Endothelial cell of umbilical vein (primary cell): ENCODE measurements around the gene UTRN. TPM values are rescaled to one million over a fixed set of nuclear protein-coding genes. Genes with fewer than 3 reads are reported as not detected.

ENCODE experiments used
- BruUV-seq: library from RNA; stranded (reverse); fragments of 400-500 nt; replicated peaks from 2 replicates; lab custom pipeline; 2021; lab: Mats Ljungman, UMichigan
- CTCF ChIA-PET: fragments of 300-600, 350-600 bp; sonication (Branson Sonifier 250); formaldehyde crosslinking; loops from one replicate; lab custom pipeline; 2021; ENCODE audit warnings: antibody characterized with exemption, inconsistent platforms; lab: Charles Lee
- POLR2A ChIA-PET: fragments of 300-600, 350-600 bp; sonication (Branson Sonifier 250); formaldehyde crosslinking; loops from one replicate; lab custom pipeline; 2021; ENCODE audit warnings: antibody characterized with exemption, inconsistent platforms; lab: Charles Lee
- DNase-seq: peaks from one replicate; pipeline ENCODE4 v3.0.0-alpha.2; 2011; ENCODE audit warnings: low read depth, low spot score
- FAIRE-seq: peaks from 2 replicates; lab custom pipeline; 2011; peaks lifted over from hg19 to GRCh38; lab: Jason Lieb, UNC
- H2AFZ ChIP-seq: 2 replicates; pipeline ENCODE4 v1.6.0; 2012; ENCODE audit warnings: low read depth, low read length, control low read depth, inconsistent platforms
- H3K27ac ChIP-seq: 2 replicates; pipeline ENCODE4 v1.5.1; 2011; ENCODE audit warnings: low read depth, mild to moderate bottlenecking, control low read depth, low read length, moderate library complexity; ENCODE audit not compliant: insufficient read depth
- H3K27me3 ChIP-seq, 2 experiments: 2 replicates each; pipeline versions ENCODE4 v1.6.0 to v1.6.1; 2011; ENCODE audit warnings: low read length in 2 of 2, mixed read lengths in 1 of 2; ENCODE audit not compliant: control insufficient read depth in 2 of 2, insufficient read depth in 2 of 2
- H3K36me3 ChIP-seq, 2 experiments: 2 replicates in 1 of 2; 3 replicates in 1 of 2; pipeline ENCODE4 v1.5.1; 2011; ENCODE audit warnings: low read length in 2 of 2, mild to moderate bottlenecking in 1 of 2, moderate library complexity in 1 of 2; ENCODE audit not compliant: control insufficient read depth in 2 of 2, insufficient read depth in 2 of 2; ENCODE audit errors: extremely low read depth in 1 of 2
- H3K4me1 ChIP-seq: 3 replicates; pipeline ENCODE4 v1.5.1; 2011; ENCODE audit warnings: mild to moderate bottlenecking, low read length; ENCODE audit not compliant: control insufficient read depth, insufficient read depth; ENCODE audit errors: extremely low read depth
- H3K4me2 ChIP-seq: 2 replicates; pipeline ENCODE4 v1.6.1; 2011; ENCODE audit warnings: low read length, control low read depth, mixed read lengths; ENCODE audit not compliant: insufficient read depth
- H3K4me3 ChIP-seq, 3 experiments: fragments of 200-600 bp in 1 of 3; sonication (generic), shearing (Covaris generic) in 1 of 3; replicated peaks in 1 of 3; 2 replicates each; pipeline ENCODE4 v1.5.1; 2011 to 2016; ENCODE audit warnings: control low read depth in 3 of 3, low read length in 3 of 3, mild to moderate bottlenecking in 2 of 3, inconsistent platforms in 1 of 3, low read depth in 1 of 3, moderate library complexity in 1 of 3; ENCODE audit not compliant: insufficient read depth in 1 of 3
- H3K79me2 ChIP-seq: 2 replicates; pipeline ENCODE4 v1.6.0; 2012; ENCODE audit warnings: low read length, inconsistent platforms; ENCODE audit not compliant: control insufficient read depth, insufficient read depth
- H3K9ac ChIP-seq: replicated peaks from 2 replicates; pipeline ENCODE3; 2011; ENCODE audit warnings: low read length, control low read depth; ENCODE audit not compliant: insufficient read depth; ENCODE audit errors: extremely low read depth
- H3K9me1 ChIP-seq: replicated peaks from 3 replicates; pipeline ENCODE4 v1.6.0; 2011; ENCODE audit warnings: mild to moderate bottlenecking, low read length; ENCODE audit not compliant: control insufficient read depth, insufficient read depth; ENCODE audit errors: extremely low read depth
- H3K9me3 ChIP-seq: replicated peaks from 2 replicates; pipeline ENCODE4 v1.5.1; 2012; ENCODE audit warnings: low read length, inconsistent platforms; ENCODE audit not compliant: control insufficient read depth, insufficient read depth
- H4K20me1 ChIP-seq: replicated peaks from 2 replicates; pipeline ENCODE3; 2011; ENCODE audit warnings: mild to moderate bottlenecking, low read length; ENCODE audit not compliant: control insufficient read depth, insufficient read depth; ENCODE audit errors: extremely low read depth
- EZH2 ChIP-seq: IDR thresholded peaks from 2 replicates; pipeline ENCODE4 v1.6.1; 2012; ENCODE audit warnings: borderline replicate concordance, low read depth, mild to moderate bottlenecking, moderate library complexity, low read length, inconsistent platforms; ENCODE audit not compliant: severe bottlenecking
- FOS ChIP-seq: IDR thresholded peaks from 2 replicates; pipeline ENCODE4 v1.6.1; 2011; ENCODE audit warnings: mild to moderate bottlenecking, low read length, moderate library complexity, borderline replicate concordance; ENCODE audit not compliant: insufficient read depth
- GATA2 ChIP-seq: IDR thresholded peaks from 2 replicates; pipeline ENCODE4 v1.7.0; 2011; ENCODE audit warnings: low read depth, mild to moderate bottlenecking, moderate library complexity, mixed read lengths, low read length; ENCODE audit not compliant: insufficient read length, insufficient read depth
- JUN ChIP-seq: IDR thresholded peaks from 2 replicates; pipeline ENCODE4 v1.6.1; 2011; ENCODE audit warnings: borderline replicate concordance, low read depth; ENCODE audit not compliant: insufficient read length, insufficient read depth
- MYC ChIP-seq: IDR thresholded peaks from one replicate; pipeline ENCODE4 v1.6.1; 2011; ENCODE audit warnings: mild to moderate bottlenecking, low read depth, low read length
- POLR2A ChIP-seq: IDR thresholded peaks from 2 replicates; pipeline ENCODE4 v1.6.1; 2012; ENCODE audit warnings: low read depth, mild to moderate bottlenecking, control low read depth, low read length
- POLR2AphosphoS5 ChIP-seq: IDR thresholded peaks from 2 replicates; pipeline ENCODE4 v1.6.1; 2012; ENCODE audit warnings: low read depth, mild to moderate bottlenecking, control low read depth, low read length, moderate library complexity; ENCODE audit not compliant: insufficient read depth
- dilution Hi-C: fragments of 300-500 bp; cut with MboI; formaldehyde crosslinking; loops from one replicate; pipeline ENCODE4 v1.15.0; 2019; ENCODE audit warnings: low sequenced_read_pairs; ENCODE audit not compliant: extremely low pct_ligation_motif_present
- intact Hi-C: fragments of 100-400 bp; cut with micrococcal nuclease; formaldehyde crosslinking; loops from one replicate; pipeline ENCODE4 v1.10.0; 2022
- polyA plus RNA-seq, 4 experiments: library from polyadenylated mRNA; depleted of rRNA in 3 of 4; stranded (reverse) in 3 of 4; unstranded in 1 of 4; fragments of >200 nt; gene quantifications; 2 replicates each; pipeline versions ENCODE4 v1.2.1 to v1.2.3, GENCODE V29; 2011 to 2012; ENCODE audit warnings: missing spikeins in 1 of 4
- total RNA-seq: library from RNA; stranded (reverse); gene quantifications from 2 replicates; pipeline ENCODE4 v1.2.3, GENCODE V29; 2021
- TF ChIP-seq, protein P1 (sequence below): IDR thresholded peaks from 2 replicates; pipeline ENCODE4 v1.6.1; 2011; ENCODE audit not compliant: insufficient read depth, insufficient read length
- TF ChIP-seq, protein P2 (sequence below), 2 donors: IDR thresholded peaks; 1 replicate in 1 of 2; 2 replicates in 1 of 2; pipeline ENCODE4 v1.5.1; 2011; ENCODE audit warnings: low read length in 2 of 2, mild to moderate bottlenecking in 2 of 2, moderate library complexity in 2 of 2, control low read depth in 1 of 2, inconsistent platforms in 1 of 2, low read depth in 1 of 2; ENCODE audit not compliant: insufficient read depth in 1 of 2; ENCODE audit errors: extremely low read depth in 1 of 2

The UTRN gene
- total and polyA plus RNA-seq, 2 donors (not counting 3 experiments of a cell fraction or from before 2014, with no cell fraction given), result 37.4 to 224 TPM

DNA sequence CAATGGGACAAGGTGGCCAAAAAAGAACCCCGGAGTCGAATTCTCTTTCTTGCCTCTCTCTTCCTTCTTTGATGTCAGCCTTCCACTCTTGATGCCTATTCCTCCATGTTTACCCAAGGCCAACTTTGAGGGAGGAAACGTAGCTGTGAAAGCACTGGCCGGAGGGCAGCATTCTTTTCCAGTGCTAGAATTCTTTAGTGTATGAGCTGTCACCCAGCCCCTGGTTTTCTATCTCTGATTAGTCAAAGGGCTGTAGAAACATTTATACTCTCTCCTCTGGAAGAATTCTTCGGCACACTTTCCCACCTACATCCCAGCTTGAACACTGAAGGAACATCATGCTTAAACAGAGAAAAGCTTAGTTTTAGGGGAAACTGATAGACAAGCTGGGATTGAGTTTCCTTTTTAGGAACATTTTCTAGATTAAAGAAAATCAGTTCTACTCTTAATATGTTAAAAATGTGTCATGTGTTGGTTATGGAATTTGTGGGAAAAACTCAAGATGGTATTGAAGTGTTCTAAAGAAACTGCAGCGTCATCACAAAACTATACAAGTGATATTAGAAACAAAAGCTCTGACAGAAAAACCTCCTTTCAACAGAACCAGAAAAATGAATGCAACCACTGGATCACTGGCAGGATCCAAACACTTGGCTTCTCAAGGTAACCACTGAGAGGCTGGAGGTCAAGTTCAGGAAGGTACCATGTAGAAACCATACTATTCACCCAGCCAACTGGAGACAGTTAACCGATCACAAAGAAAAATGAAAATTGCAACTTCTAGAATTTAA, 20.7 kb upstream of the UTRN start:
- peak overlapping the region; percentile 93 for H2AFZ ChIP-seq
- no peak overlapping the region for H3K4me3 ChIP-seq
- POLR2A ChIA-PET, result interaction anchor here (1.0 kb wide), 1 partner anchor 48 kb away, joined by 3 read pairs; no protein-coding TSS in a partner anchor
- no peaks in the 10 kb centered on the region for H3K79me2 ChIP-seq
- FAIRE-seq (peak; percentile 94), DNase-seq (peak; percentile 88)
- H3K27ac ChIP-seq, result peak overlapping the region; percentile 82
- no peaks in the 10 kb centered on the region for H3K27me3 ChIP-seq
- intact Hi-C loops, result loop anchor here (1.0 kb wide), 1 partner anchor 21 kb away; the partner anchor contains the start of gene UTRN
- peaks cover 34% of the 10 kb centered on the region for H3K4me1 ChIP-seq
- no peaks in the 10 kb centered on the region for H3K36me3 ChIP-seq
- dilution Hi-C loops, result no loop called here
- TF ChIP-seq JUN (peak; percentile 15), POLR2A (no peak), POLR2AphosphoS5 (peak; percentile 25), FOS (peak; percentile 57)
- H3K9ac ChIP-seq, result peak overlapping the region; percentile 52
- no peaks in the 10 kb centered on the region for H3K9me3 ChIP-seq
- CTCF ChIA-PET, result interaction anchor here (0.9 to 1.2 kb wide), 5 partner anchors 18 to 689 kb away, joined by 3 to 5 read pairs (median 4); no protein-coding TSS in a partner anchor
- TSS peak; percentile 98 for BruUV-seq
- peak overlapping the region; percentile 65 for H3K4me2 ChIP-seq
- no peaks in the 10 kb centered on the region for H3K9me1 ChIP-seq
- H4K20me1 ChIP-seq, result no peaks in the 10 kb centered on the region

DNA sequence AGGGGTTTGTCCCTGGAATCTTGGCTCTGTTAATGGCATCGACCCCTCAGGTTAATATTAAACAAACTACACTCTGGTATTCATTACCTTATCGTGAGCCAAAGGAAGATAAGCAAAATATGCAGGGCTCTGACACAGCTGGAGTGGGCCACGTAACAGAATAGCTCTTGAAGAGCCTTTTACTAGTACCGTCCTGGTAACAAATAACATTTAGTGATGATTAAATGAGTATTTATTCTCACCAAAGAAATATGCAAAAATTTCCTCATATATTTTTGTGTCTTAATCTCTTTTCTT, 20.1 kb upstream of the UTRN start:
- DNase-seq, result peak; percentile 6
- H3K9me3 ChIP-seq, result no peaks in the 10 kb centered on the region
- FAIRE-seq, result no peak
- peak overlapping the region; percentile 65 for H3K4me2 ChIP-seq
- H3K9me1 ChIP-seq, result no peaks in the 10 kb centered on the region
- BruUV-seq, result TSS peak; percentile 62
- dilution Hi-C loops (no loop called here), intact Hi-C loops (loop anchor here (1.0 kb wide), 1 partner anchor 20 kb away; the partner anchor contains the start of gene UTRN)
- no peak overlapping the region for H3K4me3 ChIP-seq
- H4K20me1 ChIP-seq, result no peaks in the 10 kb centered on the region
- H3K27me3 ChIP-seq, result no peaks in the 10 kb centered on the region
- H3K9ac ChIP-seq, result peak overlapping the region; percentile 30
- ChIA-PET CTCF (interaction anchor here (1.0 to 1.5 kb wide), 4 partner anchors 19 to 690 kb away, joined by 3 to 4 read pairs (median 4); no protein-coding TSS in a partner anchor), POLR2A (interaction anchor here (1.0 kb wide), 1 partner anchor 49 kb away, joined by 3 read pairs; no protein-coding TSS in a partner anchor)
- H3K27ac ChIP-seq, result peak overlapping the region; percentile 82
- TF ChIP-seq FOS (no peak), POLR2A (no peak), POLR2AphosphoS5 (no peak), EZH2 (no peak), JUN (no peak), GATA2 (no peak), MYC (no peak)
- TF ChIP-seq, protein P1, sequence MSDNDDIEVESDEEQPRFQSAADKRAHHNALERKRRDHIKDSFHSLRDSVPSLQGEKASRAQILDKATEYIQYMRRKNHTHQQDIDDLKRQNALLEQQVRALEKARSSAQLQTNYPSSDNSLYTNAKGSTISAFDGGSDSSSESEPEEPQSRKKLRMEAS, result no peak
- TF ChIP-seq, protein P2, sequence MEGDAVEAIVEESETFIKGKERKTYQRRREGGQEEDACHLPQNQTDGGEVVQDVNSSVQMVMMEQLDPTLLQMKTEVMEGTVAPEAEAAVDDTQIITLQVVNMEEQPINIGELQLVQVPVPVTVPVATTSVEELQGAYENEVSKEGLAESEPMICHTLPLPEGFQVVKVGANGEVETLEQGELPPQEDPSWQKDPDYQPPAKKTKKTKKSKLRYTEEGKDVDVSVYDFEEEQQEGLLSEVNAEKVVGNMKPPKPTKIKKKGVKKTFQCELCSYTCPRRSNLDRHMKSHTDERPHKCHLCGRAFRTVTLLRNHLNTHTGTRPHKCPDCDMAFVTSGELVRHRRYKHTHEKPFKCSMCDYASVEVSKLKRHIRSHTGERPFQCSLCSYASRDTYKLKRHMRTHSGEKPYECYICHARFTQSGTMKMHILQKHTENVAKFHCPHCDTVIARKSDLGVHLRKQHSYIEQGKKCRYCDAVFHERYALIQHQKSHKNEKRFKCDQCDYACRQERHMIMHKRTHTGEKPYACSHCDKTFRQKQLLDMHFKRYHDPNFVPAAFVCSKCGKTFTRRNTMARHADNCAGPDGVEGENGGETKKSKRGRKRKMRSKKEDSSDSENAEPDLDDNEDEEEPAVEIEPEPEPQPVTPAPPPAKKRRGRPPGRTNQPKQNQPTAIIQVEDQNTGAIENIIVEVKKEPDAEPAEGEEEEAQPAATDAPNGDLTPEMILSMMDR (IDR thresholded peaks at IDR 0.05; ENCODE audit: extremely low read depth in 1 of 2, insufficient read depth in 1 of 2, low read depth in 1 of 2, low read length in 2 of 2), result no peak
- no peaks in the 10 kb centered on the region for H3K79me2 ChIP-seq
- H3K4me1 ChIP-seq, result peaks cover 32% of the 10 kb centered on the region
- H3K36me3 ChIP-seq, result no peaks in the 10 kb centered on the region
- peak overlapping the region; percentile 20 for H2AFZ ChIP-seq
